NCI-H526 treated with DMSO at 0.1 percent for 48 hours (cell line): ENCODE data around the gene TMEM132A.
"Not testable (repeated sequence)": the region's sequence is repeated elsewhere in the genome, so short reads cannot be mapped to it uniquely, and the experiment has no call there.

Experiments used
- DNase-seq: peaks from one replicate; lab custom pipeline; 2025; lab: John Stamatoyannopoulos, UW

Gene TMEM132A

DNA sequence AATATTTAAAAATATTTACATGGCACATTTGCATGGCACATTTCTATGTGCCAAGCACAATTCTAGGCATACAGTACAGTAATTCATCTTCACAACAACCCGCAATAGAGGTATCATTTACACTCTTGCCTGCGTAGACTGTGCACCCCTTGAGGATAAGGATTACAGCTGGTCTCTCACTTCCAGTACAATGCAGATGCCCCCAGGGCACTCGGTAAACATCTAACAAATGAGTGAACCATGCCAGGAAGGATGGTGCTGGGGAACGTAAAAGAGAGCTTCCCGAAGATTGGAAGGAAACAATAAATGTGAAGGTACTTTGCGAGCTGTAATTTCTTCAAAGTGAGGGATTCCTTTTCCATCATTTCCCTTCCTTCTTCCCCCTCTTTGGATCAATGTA, 19.2 kb upstream of the TMEM132A start:
- DNase-seq, result peak; percentile 10

DNA sequence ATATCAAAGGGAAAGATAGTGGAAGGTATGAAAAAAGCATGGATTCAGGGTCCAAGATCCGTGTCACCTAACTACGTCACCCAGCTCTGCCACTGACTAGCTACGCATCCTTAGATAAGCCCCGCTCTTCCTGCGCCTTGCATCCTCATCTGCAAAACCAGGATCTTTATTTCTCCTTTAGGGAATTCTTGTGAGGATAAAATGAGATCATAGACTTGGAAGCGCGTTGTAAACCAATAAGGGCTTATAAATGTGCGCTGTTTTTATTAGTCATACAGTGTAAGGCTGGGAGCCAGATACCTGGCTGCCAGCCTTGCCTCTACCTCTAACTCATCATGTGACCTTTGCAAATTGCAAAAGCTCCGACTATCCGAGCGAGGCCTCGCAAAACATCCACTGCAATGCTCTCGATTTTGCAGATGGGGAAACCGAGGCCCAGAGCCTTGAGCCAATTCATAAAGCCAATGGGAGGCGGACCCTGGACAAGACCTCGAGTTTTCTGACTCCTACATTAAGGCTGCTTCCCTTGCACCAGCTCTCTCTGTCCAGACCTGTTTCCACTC, 18.6 kb upstream of the TMEM132A start:
- no peak for DNase-seq

DNA sequence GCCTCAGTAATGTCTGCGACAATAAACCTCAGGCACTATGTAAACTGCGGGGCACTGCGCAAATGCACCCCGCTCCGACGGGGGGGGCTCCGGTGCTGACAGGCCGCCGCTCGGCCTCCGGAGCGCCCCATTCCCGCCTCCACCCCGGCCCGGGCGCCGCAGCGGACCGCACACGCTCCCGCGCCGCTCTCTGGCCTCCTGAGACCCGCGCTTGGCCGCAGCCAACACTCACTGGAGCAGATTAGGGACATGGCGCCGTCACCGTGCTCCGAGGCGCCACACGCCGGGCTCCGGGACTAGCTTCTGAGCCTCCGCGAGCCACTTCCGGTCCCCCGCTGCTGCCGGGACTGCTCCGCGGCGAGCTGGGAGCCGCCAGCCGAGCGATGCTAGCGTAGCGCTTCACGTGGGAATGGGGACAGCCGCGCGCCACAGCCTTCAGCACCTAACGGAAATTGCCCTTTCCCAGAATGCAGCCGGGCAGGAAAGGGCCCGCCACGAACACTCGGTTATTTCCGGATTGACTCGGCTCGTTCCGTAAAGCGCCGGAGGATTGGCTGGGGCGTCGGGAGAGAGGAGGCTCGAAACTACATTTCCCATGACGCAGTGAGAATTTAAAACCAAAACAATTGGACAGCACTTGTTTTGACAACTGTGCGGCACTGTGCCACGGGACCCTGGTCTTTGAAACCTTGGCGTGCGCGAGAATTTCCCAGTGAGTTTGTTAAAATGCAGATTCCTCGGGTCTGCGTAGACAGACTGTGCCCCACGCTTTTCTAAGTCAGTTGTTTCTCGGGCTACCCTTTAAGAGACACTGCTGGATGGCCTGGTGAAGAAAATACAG, 17.9 kb upstream of the TMEM132A start, which contains the start of gene PRPF19:
Gene PRPF19 (minus strand): TSS at position 454 of the 841 bp plus-strand sequence. CDS start 203 bp downstream, at position 251.
- DNase-seq, result peak; percentile 93

DNA sequence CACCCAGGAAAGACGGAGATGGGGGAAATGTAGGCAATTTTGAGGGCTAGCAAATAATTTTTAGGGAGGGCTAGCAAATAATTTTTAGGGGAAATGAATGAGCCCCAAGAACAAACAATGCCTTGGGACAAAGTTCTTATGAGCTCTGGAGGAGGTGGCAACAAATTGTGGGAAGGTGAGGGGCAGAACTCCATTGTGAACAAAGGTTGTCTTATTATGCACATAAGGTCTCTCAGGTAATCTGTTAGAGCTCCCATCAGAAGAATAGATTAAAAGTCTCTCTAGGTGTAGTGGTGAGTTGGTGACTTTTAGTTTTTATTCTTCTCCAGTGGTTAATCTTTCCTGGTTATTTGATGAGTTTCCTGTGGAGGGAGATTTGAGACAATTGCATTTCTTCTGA, 15.5 kb upstream of the TMEM132A start:
- no peak for DNase-seq

DNA sequence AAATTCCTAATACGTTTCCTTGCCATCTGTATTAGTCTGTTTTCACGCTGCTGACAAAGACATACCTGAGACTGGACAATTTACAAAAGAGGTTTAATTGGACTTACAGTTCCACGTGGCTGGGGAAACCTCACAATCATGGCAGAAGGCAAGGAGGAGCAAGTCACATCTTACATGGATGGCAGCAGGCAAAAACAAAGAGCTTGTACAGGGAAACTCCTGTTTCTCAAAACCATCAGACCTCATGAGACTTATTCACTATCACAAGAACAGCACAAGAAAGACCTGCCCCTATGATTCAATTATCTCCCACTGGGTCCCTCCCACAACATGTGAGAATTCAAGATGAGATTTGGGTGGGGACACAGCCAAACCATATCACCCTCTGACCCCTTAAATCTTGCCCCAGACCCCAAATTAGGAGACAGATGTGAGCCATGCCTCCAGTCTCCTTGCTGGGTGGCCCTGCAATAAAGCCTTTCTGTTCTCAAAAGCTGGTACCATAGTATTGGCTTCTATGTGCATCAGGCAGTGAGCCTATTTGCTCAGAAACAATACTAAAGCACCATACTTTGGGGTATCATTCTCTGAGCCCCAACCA, 14.5 kb upstream of the TMEM132A start:
- DNase-seq, result not testable (repeated sequence)

DNA sequence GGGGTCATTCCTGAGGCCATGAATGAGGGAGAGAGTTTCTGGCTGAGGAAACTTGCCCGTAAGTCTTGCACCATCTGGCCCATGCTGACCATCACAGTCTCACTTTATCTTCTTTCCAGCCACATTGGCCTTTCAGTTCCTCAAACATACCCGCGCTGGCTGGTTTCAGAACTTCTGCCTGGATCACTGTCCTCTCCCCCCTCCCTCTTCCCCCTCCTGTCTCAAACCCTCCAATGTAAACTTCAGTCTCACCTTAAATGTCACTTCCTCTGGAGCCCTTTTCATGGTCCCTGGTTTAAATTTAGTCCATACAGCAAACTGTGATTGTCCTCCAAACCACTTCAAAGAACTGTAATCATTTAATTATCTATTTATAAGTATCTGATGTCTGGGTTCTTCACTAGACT, 14.0 kb upstream of the TMEM132A start:
- no peak for DNase-seq

DNA sequence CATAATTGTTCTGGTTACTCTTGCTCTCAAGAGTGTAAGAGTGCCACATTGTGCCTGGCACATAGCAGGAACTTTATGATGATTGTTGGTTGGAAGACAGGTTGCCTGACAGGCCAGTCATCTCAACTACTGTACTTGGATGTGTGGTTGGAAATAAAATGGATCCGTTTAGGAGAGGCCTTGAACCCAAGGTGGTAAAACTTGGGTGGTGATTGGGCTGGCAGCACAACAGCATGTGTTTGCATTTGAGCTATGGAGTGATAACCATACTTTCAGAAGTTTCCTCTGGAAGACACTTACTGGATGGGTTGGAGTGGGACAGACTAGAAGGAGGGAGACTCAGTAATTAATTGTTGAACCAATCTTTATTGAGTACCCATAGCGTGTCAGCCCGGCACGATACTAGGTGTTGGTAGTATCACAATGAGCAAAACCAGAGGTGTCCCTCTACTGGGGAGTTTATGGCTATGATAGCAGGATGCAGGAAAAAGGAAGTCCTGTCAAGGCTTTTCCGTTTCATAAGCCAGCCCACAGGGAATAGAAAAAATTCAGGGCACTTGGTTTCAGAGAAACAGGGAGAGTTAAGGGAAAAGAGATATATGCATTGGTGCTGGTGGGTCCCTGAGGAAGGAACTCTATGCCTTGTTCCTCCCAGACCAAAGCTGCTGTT, 13.4 kb upstream of the TMEM132A start:
- DNase-seq, result no peak

DNA sequence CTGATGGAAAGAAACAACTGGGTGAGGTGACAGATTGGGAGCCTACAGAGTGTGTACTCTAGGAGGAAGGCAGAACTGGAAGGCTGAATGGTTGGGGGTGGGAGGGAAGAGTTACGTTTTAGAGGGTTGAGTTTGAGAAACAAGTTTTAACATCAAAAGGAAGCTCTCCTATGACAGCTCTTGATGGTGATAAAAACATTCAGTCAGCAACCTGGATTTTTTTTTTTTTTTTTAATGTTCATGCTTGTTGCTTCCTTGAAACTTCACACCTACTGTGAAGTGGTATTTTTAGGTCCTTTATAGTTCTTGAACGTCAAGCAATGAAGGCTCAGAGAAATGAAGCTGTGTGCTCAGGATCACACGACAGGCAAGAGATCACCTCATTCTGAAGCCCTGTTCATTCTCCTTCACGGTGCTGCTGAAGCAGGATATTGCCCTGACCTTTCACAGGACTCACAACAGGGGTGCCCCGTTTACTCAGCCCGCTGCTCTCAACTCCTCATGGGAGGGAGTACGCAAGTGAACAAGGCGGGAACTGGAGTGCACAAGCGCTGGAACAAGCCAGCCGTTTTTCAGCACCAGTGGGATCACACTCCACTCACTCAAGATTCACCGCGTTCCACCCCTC, 11.9 kb upstream of the TMEM132A start:
- DNase-seq, result no peak

DNA sequence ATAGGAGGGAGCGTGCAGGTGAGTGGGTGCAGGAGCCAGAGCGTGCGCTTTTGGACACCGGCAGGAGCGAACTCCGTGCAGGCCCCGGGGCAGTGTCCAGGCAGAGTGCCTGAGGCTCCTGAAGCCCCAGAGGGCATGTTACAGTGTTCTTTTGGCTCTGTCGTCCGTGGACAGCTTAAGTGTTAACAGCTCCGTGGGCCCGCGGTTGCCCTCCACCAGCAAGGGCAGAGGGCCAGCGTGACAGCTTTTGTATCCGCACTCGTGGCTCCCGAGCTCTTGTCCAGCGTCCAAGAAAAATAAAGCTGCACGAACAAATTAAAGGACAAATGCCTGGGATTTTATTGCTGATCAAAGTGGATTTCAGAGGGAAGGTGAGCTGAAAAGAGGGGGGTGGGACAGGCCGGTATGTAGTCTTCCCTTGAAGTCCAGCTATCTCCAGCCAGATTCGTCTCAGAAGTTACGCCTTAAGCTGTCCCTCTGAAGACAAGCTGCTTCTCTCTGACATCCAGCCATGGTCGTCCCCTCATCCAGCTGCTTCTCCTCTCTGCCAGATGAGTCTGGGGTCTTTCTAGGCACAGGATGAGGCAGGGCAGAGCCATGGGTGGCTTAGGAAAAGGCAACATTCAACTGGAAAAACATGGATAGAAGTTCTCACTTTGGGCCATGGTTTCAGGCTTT, 11.3 kb upstream of the TMEM132A start:
- no peak for DNase-seq

DNA sequence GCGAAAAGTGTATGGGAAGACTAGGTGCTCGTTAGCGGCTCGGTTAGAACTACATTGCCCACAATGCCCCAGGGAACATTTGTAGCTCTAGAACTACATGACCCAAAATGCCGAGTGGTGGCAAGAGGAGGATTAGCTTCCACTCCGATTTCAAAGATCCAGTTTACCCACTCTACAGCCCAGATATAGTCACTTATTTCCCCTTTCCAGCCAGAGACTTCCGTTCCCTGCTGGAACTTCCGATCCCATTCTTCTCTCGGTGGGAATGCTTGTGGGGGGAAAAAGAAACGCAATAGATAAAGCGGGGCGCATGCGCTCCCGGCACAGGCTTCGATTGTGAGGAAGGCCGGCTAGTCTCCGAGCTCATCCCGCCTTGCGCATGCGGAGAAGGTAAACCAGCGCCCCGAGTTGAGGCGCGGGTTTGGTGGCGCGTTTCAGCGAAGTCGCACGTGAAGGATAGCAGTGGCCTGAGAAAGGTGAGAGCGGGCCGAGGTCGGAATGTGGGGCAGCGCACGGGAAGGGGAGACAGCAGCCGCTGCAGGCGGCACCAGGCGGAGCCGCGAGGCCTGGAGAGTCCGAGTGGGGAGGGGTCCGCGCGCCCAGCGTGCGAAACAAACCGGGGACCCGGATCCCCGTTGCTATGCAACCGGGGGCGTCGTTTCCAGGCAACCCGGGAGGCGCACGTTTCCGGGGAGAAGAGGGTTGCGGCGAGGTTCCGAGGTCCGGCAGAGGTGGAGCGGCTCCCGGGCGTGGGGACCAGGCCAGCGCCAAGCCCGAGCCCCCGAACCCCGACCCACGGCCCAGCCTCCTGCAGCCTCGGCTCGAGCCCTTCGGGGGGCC, 10.2 kb upstream of the TMEM132A start, which contains the start of gene TMEM109:
Gene TMEM109 (plus strand): TSS at position 366 of the 840 bp plus-strand sequence. CDS start 5,536 bp downstream, outside the sequence.
- peak; percentile 97 for DNase-seq

DNA sequence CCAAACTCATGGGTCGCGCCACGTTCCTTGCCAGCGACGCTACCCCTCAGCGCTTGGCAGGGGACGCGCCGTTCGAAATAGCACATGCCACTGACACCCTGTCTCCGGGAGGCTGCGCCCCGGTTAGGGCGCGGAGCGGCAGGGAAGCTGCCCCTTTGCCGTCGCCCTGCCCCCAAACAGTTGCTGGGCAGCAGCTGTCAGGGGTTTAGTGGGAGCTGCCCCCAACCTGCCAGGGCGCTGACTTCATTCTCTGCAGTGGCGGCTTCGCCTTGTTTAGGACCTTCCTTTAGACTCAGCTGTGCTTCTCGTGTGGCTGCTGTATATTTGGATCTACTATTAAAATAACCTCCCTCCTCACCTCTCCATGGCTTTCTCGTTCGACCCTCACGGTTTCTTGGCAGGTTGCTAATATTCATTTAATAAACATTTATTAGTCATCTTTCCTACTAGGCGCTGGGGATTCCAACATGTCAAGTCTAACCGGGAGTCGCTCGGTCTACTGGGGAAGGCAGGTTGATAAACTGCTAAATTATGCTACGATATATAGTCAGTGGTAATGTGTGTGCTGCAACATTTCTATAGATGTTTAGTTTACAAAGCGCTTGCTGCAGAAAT, 9.5 kb upstream of the TMEM132A start:
- peak; percentile 15 for DNase-seq

DNA sequence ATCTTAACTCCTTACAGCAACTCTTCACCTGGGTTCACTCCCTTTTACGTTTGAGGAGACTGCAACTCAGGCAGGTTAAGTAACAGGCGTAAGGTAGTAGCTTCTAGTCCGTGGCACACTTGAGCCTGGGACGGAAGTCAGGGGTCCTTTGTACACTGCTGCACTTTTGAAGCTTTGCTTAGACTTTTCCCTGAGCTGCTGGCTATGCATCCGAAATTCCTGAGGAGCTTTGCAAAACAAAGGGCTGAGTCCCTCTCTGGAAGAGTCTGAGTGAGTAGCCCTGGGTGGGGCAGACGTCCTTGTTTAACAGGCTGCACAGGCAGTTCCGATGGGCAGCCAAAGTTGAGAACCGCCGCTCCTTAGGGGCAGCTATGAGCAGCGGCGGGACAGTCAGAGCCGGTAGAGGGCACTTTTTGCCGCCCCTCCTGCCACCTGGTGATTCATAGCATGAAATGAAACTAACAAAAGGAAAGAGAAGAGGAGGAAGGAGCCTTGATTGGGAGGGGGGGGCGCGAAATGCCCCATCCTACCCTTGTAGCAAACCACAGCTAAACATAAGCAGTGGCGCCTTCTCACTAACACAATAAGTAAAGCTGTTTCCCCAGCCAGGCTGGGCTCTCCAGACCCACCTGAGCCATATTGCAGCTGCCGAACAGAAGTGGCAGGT, 8.9 kb upstream of the TMEM132A start:
- DNase-seq, result peak; percentile 15

DNA sequence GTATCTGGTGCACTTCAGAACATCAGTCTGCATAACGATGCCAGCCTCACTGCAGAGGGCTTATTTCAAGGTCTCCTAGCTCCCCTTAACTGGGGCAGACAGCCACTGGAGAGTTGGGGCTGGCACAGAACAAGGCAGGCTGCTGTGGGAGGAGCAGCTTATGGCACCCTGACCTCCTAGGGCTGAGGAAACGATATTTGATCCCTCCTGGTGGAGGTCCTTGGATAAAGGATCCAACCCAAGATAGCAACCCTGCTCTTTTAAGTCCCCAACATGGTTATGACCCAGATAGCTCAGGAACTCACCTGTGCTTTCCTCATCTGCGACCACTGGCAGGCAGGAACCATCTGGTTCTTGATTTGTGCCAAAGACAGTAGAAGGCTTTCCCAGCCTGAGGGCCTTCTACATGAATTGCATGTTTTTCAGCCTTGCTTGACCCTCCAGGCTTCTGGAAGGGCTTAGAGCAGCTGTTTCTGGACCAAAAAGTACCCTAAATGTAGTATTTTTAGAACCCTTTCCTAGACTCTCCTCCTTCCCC, 7.5 kb upstream of the TMEM132A start:
- DNase-seq, result no peak

DNA sequence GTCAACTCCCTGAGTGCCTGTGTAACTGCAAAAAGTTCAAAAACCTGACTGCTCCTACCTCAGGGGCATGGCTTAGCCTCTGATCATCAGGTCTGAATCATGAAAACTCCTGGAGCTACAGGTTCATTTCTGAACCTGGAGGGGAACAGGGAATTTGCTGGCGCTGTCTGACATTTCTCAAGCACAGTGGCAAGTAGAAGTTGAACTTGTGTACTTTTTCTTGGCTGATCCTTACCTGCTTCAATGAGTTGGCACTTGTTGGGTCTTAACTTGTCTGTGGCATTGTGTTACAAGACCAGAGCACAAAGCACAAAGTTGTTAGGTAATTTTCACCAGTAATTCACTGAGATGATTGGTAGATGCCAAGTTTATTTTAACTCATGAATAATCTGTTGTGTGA, 7.0 kb upstream of the TMEM132A start:
- no peak for DNase-seq

DNA sequence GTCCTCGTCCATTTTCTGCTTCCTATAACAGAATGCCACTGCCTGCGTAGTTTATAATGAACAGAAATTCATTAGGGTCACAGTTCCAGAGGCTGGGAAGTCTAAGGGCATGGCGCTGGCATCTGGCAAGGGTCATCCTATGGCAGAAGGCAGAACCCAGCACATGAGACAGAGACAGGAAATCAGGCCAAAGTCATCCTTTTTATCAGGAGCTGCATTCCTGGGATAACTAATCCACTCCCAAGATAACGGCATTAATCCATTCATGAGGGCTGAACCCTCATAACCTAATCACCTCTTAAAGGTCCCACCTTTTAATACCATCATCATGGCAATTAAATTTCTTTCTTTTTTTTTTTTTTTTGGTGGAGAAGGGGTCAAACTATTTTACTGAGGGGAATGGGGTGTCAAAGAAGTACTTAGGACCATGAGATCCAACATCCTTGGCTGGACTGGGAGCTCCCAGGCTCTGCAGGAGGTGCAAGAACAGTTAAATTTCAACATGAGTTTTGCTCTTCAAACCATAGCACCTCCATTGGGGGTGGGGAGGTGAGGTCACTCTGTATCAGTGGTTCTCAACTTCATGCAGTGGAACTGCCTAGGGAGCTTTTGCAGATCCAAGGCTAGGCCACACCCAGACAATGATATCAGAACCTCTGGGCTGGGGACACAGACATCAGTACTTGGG, 5.9 kb upstream of the TMEM132A start:
- no peak for DNase-seq

DNA sequence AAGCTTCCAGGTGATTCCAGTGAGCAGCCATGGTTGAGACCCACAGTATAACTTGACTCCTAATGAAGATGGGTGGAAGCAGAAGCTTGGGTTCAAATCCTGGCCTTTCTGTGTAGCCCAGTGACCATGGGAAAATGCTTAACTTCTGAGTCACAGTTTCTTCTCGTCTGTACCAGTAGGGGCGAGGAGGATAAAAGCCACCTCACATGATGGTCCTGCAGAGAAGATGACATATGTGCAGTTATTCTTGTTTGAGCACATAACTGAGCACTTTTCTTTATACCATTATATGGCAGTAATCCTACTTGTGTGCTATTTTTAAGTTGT, 5.4 kb upstream of the TMEM132A start:
- no peak for DNase-seq

DNA sequence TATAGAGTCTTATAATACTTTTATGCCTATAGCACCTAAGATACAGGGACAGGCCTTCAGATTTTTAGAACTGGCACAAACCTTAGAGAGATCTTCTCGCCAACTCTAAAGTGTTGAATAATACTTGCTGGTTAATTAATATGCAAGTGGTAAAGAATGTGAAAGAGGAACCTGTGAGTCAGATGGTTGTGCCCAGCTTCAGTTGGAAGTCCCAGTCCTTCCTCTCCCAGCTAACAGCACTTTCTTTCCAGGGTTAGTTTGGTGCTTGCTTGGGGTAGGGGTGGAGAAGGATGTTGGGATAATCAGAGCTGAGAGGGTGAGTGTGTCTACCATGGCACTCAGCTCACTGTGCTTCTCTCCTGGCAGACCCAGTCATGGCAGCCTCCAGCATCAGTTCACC, 4.9 kb upstream of the TMEM132A start:
- no peak for DNase-seq

DNA sequence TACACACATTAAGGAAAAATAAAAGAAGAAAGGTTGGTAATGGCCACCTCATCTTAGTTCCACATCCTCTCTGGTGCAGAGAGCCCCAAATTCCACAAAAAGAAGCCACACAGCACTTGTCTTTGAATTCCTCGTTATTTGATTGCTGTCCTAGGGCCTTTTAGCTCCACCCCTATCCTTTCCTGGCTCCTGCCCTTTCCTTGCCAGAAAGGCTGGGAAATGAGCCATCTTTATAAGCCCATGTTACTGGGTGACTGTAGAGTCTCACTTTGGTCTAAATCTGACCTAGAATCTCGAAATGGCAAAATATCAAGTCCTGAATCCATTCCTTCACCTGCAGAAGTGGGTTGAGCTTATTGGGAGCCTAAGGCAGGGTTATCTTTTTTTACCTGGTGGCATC, 4.3 kb upstream of the TMEM132A start:
- no peak for DNase-seq

DNA sequence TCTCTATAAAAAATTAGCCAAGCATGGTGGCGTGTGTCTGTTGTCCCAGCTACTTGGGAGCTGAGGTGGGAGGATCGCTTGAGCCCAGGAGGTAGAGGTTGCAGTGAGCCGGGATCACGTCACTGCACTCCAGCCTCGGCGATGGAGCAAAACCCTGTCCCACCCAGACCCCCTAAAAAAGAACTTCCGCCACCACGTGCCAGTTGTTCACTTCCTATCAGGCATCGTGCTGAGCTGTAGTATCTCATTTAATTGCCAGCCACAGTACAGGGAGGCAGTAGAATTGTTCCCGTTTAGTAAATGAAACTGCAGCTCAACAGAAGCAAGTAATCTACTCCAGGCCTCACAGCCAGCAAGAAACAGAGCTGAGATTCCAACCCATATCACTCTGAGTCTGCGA, 3.0 kb upstream of the TMEM132A start:
- DNase-seq, result no peak
